HT-29 (cell line): Measurements from ENCODE around the gene SOCS1. TPM values are rescaled to one million over a fixed set of nuclear protein-coding genes. Genes with fewer than 3 reads are reported as not detected.
A peak's percentile ranks its signal among the peaks of the same experiment; 100 is the strongest.

Experiments used
- DNase-seq: peaks from one replicate; pipeline ENCODE4 v3.0.0-alpha.2; 2015; ENCODE audit warnings: low spot score
- total RNA-seq: library from RNA; depleted of rRNA; stranded (reverse); fragments of >200 nt; shearing (Covaris generic); gene quantifications from 2 replicates; pipeline ENCODE4 v1.2.3, GENCODE V29; 2014

The SOCS1 gene
- total RNA-seq, 1 experiment from 2014 or later: 1.2 TPM

DNA sequence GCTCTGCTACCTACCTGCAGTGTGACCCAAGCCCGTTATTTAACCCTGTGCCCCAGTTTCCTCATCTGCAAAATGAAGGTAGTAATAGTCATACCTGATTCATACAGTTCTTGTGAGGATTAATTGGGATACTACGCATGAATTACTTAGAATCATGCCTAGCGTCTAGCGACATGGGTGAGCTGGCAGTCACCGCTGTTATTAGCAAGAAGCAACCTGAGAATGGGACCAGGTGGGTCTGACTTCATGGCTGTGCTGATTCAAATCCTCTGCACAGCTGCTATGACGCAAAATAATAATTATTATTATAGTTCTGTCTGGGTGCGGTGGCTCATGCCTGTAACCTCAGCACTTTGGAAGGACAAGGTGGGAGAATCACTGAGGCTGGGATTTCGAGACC is 7.9 kb downstream of the SOCS1 start:
- DNase-seq: no peak

- no peak for DNase-seq
These were observed 10.0 kb downstream of the SOCS1 start for GRCh38 chr16:11245988-11246387.

GRCh38 chr16:11245222-11245737 is 10.7 kb downstream of the SOCS1 start:
- no peak for DNase-seq

GRCh38 chr16:11242658-11243057 is 13.3 kb downstream of the SOCS1 start:
- DNase-seq: no peak

DNA sequence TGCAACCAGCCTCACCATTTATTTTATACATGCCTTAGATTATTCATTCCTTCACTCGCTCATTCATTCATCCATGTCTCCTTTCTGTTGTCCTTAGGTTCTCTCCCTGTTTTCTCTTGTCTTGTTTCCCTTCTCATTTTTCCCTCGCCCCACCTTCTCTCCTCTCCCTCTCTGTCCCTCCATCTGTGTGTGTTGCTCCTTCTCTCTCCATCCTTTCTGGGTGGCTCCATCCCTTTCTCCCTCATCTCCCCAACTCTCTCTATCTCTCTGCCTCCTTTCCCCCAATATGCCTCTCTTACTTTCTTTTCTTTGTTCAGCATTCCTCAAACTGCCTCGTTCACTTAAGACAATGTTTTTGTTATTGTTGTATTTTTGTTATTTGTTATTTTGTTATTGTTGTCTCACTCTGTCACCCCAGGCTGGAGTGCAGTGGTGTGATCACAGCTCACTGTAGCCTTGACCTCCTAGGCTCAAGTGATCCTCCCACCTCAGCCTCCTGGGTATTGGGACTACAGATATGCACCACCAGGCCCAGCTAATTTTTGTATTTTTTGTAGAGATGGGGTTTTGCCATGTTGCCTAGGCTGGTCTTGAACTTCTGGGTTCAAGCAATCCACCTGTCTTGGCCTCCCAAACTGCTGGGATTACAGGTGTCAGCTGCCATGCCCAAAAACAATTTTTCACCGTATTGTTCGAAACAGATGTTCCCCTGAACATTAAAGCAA is 14.4 kb downstream of the SOCS1 start:
- DNase-seq: no peak

DNA sequence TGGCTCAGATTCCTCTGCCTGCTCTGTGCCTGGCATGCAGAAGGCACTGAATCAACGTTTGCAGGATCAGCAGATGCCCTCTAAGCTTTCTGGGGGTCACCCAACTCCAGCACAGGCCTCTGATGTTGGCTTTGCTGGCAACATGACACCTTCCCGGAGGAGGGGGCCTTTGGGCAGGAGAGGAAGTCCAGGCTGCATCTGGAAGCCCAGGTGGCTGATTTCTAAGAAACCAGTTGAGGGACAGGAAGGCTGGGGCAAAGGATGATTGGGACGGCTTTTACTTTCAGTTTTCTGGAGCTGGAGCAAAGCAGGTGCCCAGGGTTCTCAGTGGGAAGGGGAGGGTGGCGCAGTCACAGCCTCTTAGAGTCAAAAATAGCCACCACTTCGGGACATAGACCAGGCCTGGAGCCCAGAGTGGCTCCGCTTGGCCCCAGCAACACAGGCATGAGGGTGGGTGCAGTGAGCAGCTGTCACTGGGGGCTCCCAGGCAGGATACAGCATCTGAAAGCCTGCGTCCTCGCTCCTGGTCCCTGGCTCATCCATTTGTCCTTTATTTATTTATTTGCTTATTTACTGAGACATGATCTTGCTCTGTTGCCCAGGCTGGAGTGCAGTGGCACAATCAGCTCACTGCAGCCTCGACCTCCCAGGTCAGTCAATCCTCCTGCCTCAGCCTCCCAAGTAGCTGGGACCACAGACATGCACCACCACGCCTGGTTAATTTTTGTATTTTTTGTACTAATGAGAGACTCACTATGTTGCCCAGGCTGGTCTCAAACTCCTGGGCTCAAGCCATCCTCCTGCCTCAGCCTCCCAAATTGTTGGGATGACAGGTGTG is 15.1 kb downstream of the SOCS1 start:
- DNase-seq: no peak

DNA sequence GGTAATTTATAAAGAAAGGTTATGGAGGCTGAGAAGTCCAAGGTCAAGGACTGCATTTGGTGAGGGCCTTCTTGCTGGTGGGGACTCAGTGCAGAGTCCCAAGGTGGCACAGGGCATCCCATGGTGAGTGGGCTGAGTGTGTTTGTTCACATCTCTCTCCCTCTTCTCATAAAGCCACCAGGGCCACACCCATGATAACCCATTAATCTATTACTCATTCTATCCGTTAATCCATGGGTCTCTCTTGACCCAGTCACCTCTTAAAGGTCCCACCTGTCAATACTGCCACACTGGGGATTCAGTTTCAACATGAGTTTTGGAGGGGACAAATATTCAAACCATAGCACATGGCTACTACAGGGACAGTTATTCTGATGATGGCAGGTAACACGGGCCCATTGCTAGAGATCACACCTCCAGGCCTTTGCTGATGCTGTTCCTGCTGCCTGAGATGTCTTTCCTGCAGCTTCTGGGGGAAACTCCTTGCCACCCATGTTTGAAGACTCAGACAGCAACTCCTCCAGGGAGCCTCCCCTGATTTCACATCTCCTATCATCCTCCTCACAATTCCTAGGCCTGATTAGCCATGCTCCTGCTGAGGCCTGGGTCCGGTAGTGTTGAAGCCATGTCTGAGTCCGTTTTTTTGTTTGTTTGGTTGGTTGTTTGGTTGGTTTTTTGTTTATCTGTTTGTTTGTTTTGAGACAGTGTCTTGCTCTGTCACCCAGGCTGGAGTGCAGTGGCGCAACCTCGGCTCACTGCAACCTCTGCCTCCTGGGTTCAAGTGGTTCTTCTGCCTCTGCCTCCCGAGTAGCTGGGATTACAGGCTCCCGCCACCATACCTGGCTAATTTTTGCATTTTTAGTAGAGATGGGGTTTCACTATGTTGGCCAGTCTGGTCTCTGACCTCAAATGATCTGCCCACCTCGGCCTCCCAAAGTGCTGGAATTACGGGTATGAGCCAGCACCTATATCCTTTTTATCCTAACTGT is 16.1 kb downstream of the SOCS1 start:
- DNase-seq: no peak

- DNase-seq: no peak
These were observed 17.5 kb downstream of the SOCS1 start for GRCh38 chr16:11238272-11239202.

- DNase-seq: no peak
These were observed 19.3 kb downstream of the SOCS1 start for GRCh38 chr16:11236461-11237254.

GRCh38 chr16:11235703-11235991 is 20.4 kb downstream of the SOCS1 start:
- DNase-seq: peak; percentile 10

- DNase-seq: no peak
These were observed 20.9 kb downstream of the SOCS1 start for GRCh38 chr16:11234884-11235702.

- DNase-seq: no peak
These were observed 22.2 kb downstream of the SOCS1 start for GRCh38 chr16:11233727-11234376.

GRCh38 chr16:11232852-11233726 is 22.9 kb downstream of the SOCS1 start:
- DNase-seq: no peak

DNA sequence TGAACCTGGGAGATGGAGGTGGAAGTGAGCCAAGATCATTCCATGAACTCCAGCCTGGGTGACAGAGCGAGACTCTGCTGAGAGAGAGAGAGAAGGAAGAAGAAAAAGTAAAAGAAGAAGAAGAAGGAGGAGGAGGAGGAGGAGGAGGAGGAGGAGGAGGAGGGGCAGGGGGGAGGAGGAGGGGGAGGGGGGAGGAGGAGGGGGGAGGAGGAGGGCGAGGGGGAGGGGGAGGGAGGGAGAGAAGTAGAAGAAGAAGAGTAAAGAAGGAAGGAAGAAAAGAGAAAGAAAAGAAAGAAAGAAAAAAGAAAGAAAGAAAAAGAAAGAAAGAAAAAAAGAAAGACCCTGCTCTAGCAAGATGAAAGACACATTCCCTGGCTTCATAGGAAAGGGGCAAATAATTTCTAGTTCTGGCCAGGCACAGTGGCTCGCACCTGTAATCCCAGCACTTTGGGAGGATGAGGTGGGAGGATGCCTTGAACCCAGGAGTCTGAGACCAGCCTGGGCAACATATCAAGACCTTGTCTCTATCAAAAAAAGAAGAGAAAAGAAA is 23.6 kb downstream of the SOCS1 start:
- DNase-seq: no peak

DNA sequence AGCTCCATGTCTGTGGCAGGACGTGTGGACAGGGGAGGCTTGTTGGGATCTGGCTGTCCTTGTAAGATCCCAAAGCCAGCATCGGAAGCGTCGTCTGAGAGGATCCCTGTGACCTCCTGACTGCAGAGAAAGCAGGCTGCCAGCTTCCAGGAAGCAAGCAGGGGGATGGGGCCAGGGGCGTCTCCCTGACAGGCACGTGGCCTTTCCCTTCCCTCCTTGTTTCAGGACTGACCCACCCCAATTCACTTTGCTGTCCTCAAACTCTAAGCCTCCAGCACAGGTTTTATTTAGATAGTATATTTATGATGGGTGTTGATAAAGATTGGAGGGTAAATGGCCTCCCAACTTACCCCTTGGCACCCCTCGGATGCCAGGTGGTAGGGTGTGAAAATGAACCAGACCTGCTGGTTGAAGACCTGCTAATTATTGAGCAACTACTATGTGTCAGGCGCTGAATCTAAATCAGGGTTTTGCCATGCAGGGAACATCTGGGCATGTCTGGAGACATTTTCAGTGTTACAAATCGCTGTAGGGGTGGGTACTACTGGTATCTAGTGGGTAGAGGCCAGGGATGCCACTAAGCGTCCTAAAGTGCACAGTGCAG is 24.5 kb downstream of the SOCS1 start:
- no peak for DNase-seq

DNA sequence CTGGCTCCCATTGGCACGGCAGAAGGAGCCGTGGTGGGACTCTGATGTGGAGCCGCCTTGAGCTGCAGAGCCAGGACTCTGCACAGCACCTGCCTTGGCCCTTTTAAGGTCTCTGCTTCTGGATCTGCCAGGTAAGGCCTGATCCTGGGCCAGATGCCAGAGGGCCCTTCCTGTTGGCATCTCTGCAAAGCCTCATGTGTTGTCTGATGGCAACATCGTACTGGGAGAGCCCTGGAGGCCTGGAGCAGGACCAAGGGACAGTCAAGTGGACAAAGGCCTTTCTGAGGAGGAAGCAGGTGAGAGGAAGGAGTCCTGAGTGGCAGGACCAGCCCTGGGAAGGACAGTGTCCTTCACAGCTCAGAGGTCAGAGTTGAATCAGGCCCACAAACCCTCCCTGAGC is 26.1 kb downstream of the SOCS1 start:
- DNase-seq: no peak

- DNase-seq: no peak
These were observed 26.6 kb downstream of the SOCS1 start for GRCh38 chr16:11229432-11229831.
